ENCODE data around the gene KLF7.

- no peak for TF ChIP-seq CTCF (conservative IDR thresholded peaks at IDR 0.05 in 1 of 2, IDR thresholded peaks at IDR 0.05 in 1 of 2; ENCODE audit: low read depth in 1 of 2, low read length in 2 of 2)
- TF ChIP-seq EZH2 (IDR thresholded peaks at IDR 0.05; ENCODE audit: low read length, missing control alignments) = no peak
These were observed 15.5 kb downstream of the KLF7 start for GRCh38 chr2:207150284-207150683.

Measured in fibroblast of lung (primary cell).